Measurements from ENCODE around the gene PCGF2.
"Not testable (repeated sequence)": the region's sequence is repeated elsewhere in the genome, so short reads cannot be mapped to it uniquely, and the experiment has no call there.

PCGF2 gene

GRCh38 chr17:38748149-38748891 lies at the start of gene PCGF2:
PCGF2 (minus strand) TSS chr17:38748336; CDS start chr17:38740402, 7,934 bp downstream.
- Histone ChIP-seq H3K27ac (ENCODE audit: low read length) (peak within 1 kb of the TSS; percentile 74), H3K27me3 (ENCODE audit: control insufficient read depth in 1 of 2, insufficient read depth in 2 of 2, low read length in 2 of 2) (peaks cover 3 to 10% of the 10 kb centered on the region in 2 donors), H3K36me3 (ENCODE audit: control insufficient read depth in 2 of 2, insufficient read depth in 2 of 2, low read length in 2 of 2) (no peaks in the 10 kb centered on the region), H3K9me3 (ENCODE audit: control insufficient read depth in 2 of 2, low read length in 2 of 2) (no peaks in the 10 kb centered on the region), H3K4me1 (ENCODE audit: control insufficient read depth, insufficient read depth, low read length) (peaks cover 60% of the 10 kb centered on the region), H3K9ac (ENCODE audit: low read length in 2 of 2) (peak within 1 kb of the TSS; percentile 64 to 71), H3K4me3 (ENCODE audit: low read length in 2 of 2) (peak within 1 kb of the TSS; percentile 81)

DNA sequence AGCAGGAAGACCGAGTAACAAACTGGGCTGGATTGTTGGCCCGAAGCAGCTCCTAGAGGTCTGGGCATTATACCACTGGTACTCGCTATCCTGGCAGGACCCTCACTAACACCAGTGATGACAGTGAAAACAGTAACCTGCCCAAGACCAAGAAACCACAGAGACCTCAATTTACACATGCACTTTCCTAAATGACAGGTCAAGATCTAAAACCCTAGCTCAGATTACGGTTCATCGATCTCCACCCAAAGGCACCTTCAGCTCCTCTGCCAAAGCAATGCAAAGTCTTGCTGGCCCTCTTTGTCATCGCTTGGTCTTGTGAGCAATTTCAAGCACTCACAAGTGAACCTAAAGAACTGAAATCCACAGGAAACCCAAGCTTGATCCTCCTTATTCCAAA lies 49.7 kb upstream of the PCGF2 start:
- Histone ChIP-seq H3K4me3 (ENCODE audit: low read length in 2 of 2) (peak overlapping the region; percentile 84 to 93), H3K9me3 (ENCODE audit: control insufficient read depth in 2 of 2, low read length in 2 of 2) (no peaks in the 10 kb centered on the region), H3K27me3 (ENCODE audit: control insufficient read depth in 1 of 2, insufficient read depth in 2 of 2, low read length in 2 of 2) (no peaks in the 10 kb centered on the region), H3K4me1 (ENCODE audit: control insufficient read depth, insufficient read depth, low read length) (peaks cover 20% of the 10 kb centered on the region), H3K36me3 (ENCODE audit: control insufficient read depth in 2 of 2, insufficient read depth in 2 of 2, low read length in 2 of 2) (peaks cover 13 to 19% of the 10 kb centered on the region in 2 donors), H3K9ac (ENCODE audit: low read length in 2 of 2) (peak overlapping the region; percentile 75 to 88), H3K27ac (ENCODE audit: low read length) (peak overlapping the region; percentile 46)

- H3K27ac ChIP-seq (ENCODE audit: low read length): no peak overlapping the region
- H3K9me3 ChIP-seq (ENCODE audit: control insufficient read depth in 2 of 2, low read length in 2 of 2): no peaks in the 10 kb centered on the region
- peaks cover 20% of the 10 kb centered on the region for H3K4me1 ChIP-seq (ENCODE audit: control insufficient read depth, insufficient read depth, low read length)
- peak overlapping the region in 1 of 2 donors; percentile 93 for H3K4me3 ChIP-seq (ENCODE audit: low read length in 2 of 2)
- peaks cover 11 to 15% of the 10 kb centered on the region in 2 donors for H3K36me3 ChIP-seq (ENCODE audit: control insufficient read depth in 2 of 2, insufficient read depth in 2 of 2, low read length in 2 of 2)
- no peaks in the 10 kb centered on the region for H3K27me3 ChIP-seq (ENCODE audit: control insufficient read depth in 1 of 2, insufficient read depth in 2 of 2, low read length in 2 of 2)
- H3K9ac ChIP-seq (ENCODE audit: low read length in 2 of 2): peak overlapping the region in 1 of 2 donors; percentile 58
These were observed 49.0 kb upstream of the PCGF2 start for GRCh38 chr17:38797158-38797490.

- H3K27ac ChIP-seq (ENCODE audit: low read length): no peak overlapping the region
- H3K4me1 ChIP-seq (ENCODE audit: control insufficient read depth, insufficient read depth, low read length): peaks cover 20% of the 10 kb centered on the region
These were observed 48.5 kb upstream of the PCGF2 start for GRCh38 chr17:38796451-38797157.

GRCh38 chr17:38794221-38794620 lies 46.1 kb upstream of the PCGF2 start:
- H3K4me1 ChIP-seq (ENCODE audit: control insufficient read depth, insufficient read depth, low read length): peaks cover 23% of the 10 kb centered on the region
- no peak overlapping the region for H3K9ac ChIP-seq (ENCODE audit: low read length in 2 of 2)
- H3K36me3 ChIP-seq (ENCODE audit: control insufficient read depth in 2 of 2, insufficient read depth in 2 of 2, low read length in 2 of 2): peaks cover 0 to 5% of the 10 kb centered on the region in 2 donors
- H3K27me3 ChIP-seq (ENCODE audit: control insufficient read depth in 1 of 2, insufficient read depth in 2 of 2, low read length in 2 of 2): no peaks in the 10 kb centered on the region
- H3K9me3 ChIP-seq (ENCODE audit: control insufficient read depth in 2 of 2, low read length in 2 of 2): no peaks in the 10 kb centered on the region
- no peak overlapping the region for H3K27ac ChIP-seq (ENCODE audit: low read length)
- H3K4me3 ChIP-seq (ENCODE audit: low read length in 2 of 2): no peak overlapping the region

More at GRCh38 chr17:38796451-38797157, 48.5 kb upstream of the PCGF2 start:
- Histone ChIP-seq H3K36me3 (ENCODE audit: control insufficient read depth in 2 of 2, insufficient read depth in 2 of 2, low read length in 2 of 2) (peaks cover 6 to 10% of the 10 kb centered on the region in 2 donors), H3K9me3 (ENCODE audit: control insufficient read depth in 2 of 2, low read length in 2 of 2) (no peaks in the 10 kb centered on the region), H3K4me3 (ENCODE audit: low read length in 2 of 2) (peak overlapping the region in 1 of 2 donors; percentile 93), H3K9ac (ENCODE audit: low read length in 2 of 2) (peak overlapping the region in 1 of 2 donors; percentile 58), H3K27me3 (ENCODE audit: control insufficient read depth in 1 of 2, insufficient read depth in 2 of 2, low read length in 2 of 2) (no peaks in the 10 kb centered on the region)

GRCh38 chr17:38791162-38791561 lies 43.0 kb upstream of the PCGF2 start:
- H3K4me1 ChIP-seq (ENCODE audit: control insufficient read depth, insufficient read depth, low read length): peaks cover 6% of the 10 kb centered on the region
- H3K27me3 ChIP-seq (ENCODE audit: control insufficient read depth in 1 of 2, insufficient read depth in 2 of 2, low read length in 2 of 2): no peaks in the 10 kb centered on the region
- peaks cover 5 to 11% of the 10 kb centered on the region in 2 donors for H3K36me3 ChIP-seq (ENCODE audit: control insufficient read depth in 2 of 2, insufficient read depth in 2 of 2, low read length in 2 of 2)
- H3K27ac ChIP-seq (ENCODE audit: low read length): no peak overlapping the region
- H3K9ac ChIP-seq (ENCODE audit: low read length in 2 of 2): no peak overlapping the region
- no peak overlapping the region for H3K4me3 ChIP-seq (ENCODE audit: low read length in 2 of 2)
- no peaks in the 10 kb centered on the region for H3K9me3 ChIP-seq (ENCODE audit: control insufficient read depth in 2 of 2, low read length in 2 of 2)

DNA sequence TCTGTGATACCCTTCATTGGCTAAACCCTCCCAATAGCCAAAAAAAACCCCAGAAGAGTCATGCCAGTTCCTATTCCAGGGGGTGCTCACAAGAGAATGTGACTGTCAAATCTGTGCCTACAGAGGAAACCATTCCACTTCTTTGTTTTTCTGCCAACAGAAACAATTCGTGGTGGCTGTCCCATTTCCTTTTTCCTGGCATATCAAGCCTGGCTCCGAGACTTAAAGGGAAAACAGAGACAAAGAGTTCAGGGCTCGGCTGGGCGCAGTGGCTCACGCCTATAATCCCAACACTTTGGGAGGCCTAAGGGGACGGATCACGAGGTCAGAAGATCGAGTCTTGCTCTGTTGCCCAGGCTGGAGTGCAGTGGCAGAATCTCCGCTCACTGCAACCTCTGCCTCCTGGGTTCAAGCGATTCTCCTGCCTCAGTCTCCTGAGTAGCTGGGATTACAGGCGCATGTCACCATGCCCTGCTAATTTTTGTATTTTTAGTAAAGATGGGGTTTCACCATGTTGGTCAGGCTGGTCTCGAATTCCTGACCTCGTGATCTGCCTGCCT lies 42.1 kb upstream of the PCGF2 start:
- H3K36me3 ChIP-seq (ENCODE audit: control insufficient read depth in 2 of 2, insufficient read depth in 2 of 2, low read length in 2 of 2): peaks cover 10 to 16% of the 10 kb centered on the region in 2 donors
- H3K9me3 ChIP-seq (ENCODE audit: control insufficient read depth in 2 of 2, low read length in 2 of 2); H3K4me1 ChIP-seq (ENCODE audit: control insufficient read depth, insufficient read depth, low read length); H3K4me3 ChIP-seq (ENCODE audit: low read length in 2 of 2); H3K9ac ChIP-seq (ENCODE audit: low read length in 2 of 2); H3K27ac ChIP-seq (ENCODE audit: low read length); H3K27me3 ChIP-seq (ENCODE audit: control insufficient read depth in 1 of 2, insufficient read depth in 2 of 2, low read length in 2 of 2): not testable (repeated sequence)

GRCh38 chr17:38789185-38789584 lies 41.0 kb upstream of the PCGF2 start:
- Histone ChIP-seq H3K4me1 (ENCODE audit: control insufficient read depth, insufficient read depth, low read length) (peaks cover 6% of the 10 kb centered on the region), H3K4me3 (ENCODE audit: low read length in 2 of 2) (no peak overlapping the region), H3K9me3 (ENCODE audit: control insufficient read depth in 2 of 2, low read length in 2 of 2) (no peaks in the 10 kb centered on the region), H3K9ac (ENCODE audit: low read length in 2 of 2) (no peak overlapping the region), H3K27me3 (ENCODE audit: control insufficient read depth in 1 of 2, insufficient read depth in 2 of 2, low read length in 2 of 2) (no peaks in the 10 kb centered on the region), H3K27ac (ENCODE audit: low read length) (no peak overlapping the region), H3K36me3 (ENCODE audit: control insufficient read depth in 2 of 2, insufficient read depth in 2 of 2, low read length in 2 of 2) (peaks cover 16 to 24% of the 10 kb centered on the region in 2 donors)

DNA sequence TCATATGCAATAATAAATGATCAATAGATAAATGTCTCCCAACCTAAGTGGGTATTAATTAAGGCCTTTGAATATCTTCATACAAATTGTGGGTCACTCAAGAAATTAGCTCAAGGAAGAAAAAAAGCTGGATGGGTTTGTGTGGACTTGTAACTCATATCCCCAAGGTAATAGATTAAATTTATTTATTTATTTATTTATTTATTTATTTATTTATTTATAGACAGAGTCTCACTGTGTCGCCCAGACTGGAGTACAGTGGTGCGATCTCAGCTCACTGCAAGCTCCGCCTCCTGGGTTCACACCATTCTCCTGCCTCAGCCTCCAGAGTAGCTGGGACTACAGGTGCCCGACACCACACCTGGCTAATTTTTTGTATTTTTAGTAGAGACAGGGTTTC lies 39.9 kb upstream of the PCGF2 start:
- peaks cover 26 to 31% of the 10 kb centered on the region in 2 donors for H3K36me3 ChIP-seq (ENCODE audit: control insufficient read depth in 2 of 2, insufficient read depth in 2 of 2, low read length in 2 of 2)
- H3K9ac ChIP-seq (ENCODE audit: low read length in 2 of 2); H3K27me3 ChIP-seq (ENCODE audit: control insufficient read depth in 1 of 2, insufficient read depth in 2 of 2, low read length in 2 of 2); H3K4me1 ChIP-seq (ENCODE audit: control insufficient read depth, insufficient read depth, low read length); H3K9me3 ChIP-seq (ENCODE audit: control insufficient read depth in 2 of 2, low read length in 2 of 2); H3K4me3 ChIP-seq (ENCODE audit: low read length in 2 of 2); H3K27ac ChIP-seq (ENCODE audit: low read length): not testable (repeated sequence)

DNA sequence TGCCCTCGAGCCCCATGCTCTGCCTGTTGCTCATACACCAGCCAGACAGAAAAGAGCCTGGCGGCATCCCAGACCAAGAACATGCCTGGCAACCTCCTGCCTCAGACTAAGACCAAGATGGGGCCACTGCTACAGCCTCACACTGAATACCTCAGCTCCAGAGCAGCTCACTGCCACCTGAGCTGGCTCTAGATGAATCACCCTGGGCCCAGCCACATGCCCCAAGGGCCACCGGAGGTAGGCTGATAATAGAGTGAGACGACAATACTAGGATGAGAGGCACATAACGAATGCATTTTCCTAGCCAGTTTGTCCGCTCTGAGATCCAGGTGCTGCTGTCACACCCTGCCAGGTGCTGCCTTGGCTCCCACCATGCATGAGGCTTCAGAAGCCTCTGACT lies 38.2 kb upstream of the PCGF2 start:
- H3K36me3 ChIP-seq (ENCODE audit: control insufficient read depth in 2 of 2, insufficient read depth in 2 of 2, low read length in 2 of 2): peaks cover 37 to 40% of the 10 kb centered on the region in 2 donors
- no peak overlapping the region for H3K9ac ChIP-seq (ENCODE audit: low read length in 2 of 2)
- H3K27ac ChIP-seq (ENCODE audit: low read length): no peak overlapping the region
- H3K4me3 ChIP-seq (ENCODE audit: low read length in 2 of 2): no peak overlapping the region
- no peaks in the 10 kb centered on the region for H3K27me3 ChIP-seq (ENCODE audit: control insufficient read depth in 1 of 2, insufficient read depth in 2 of 2, low read length in 2 of 2)
- no peaks in the 10 kb centered on the region for H3K9me3 ChIP-seq (ENCODE audit: control insufficient read depth in 2 of 2, low read length in 2 of 2)
- H3K4me1 ChIP-seq (ENCODE audit: control insufficient read depth, insufficient read depth, low read length): peaks cover 6% of the 10 kb centered on the region
